ENCODE results near the gene NCAPG.

NCAPG gene

GRCh38 chr4:17884511-17884910 lies 73.7 kb downstream of the NCAPG start:
- no peak for DNase-seq

GRCh38 chr4:17889692-17890091 lies 78.9 kb downstream of the NCAPG start:
- DNase-seq, result no peak

- no peak for DNase-seq
Observed at GRCh38 chr4:17894421-17894820, 83.6 kb downstream of the NCAPG start.
